Smooth muscle cell (in vitro differentiated cells): ENCODE results near the gene HINFP. TPM values are rescaled to one million over a fixed set of nuclear protein-coding genes. Genes with fewer than 3 reads are reported as not detected.
A peak's percentile ranks its signal among the peaks of the same experiment; 100 is the strongest.

Experiments used
- DNase-seq: peaks from one replicate; lab custom pipeline; 2025; ENCODE audit not compliant: unreplicated experiment; lab: John Stamatoyannopoulos, UW
- H2AFZ ChIP-seq: fragments of 200-600 bp; sonication (generic); 2 replicates; pipeline ENCODE4 v1.6.0; 2016; ENCODE audit warnings: antibody characterized with exemption, low read depth, mild to moderate bottlenecking
- H3F3A ChIP-seq: fragments of 200-600 bp; sonication (generic); 2 replicates; pipeline ENCODE4 v1.6.0; 2017; ENCODE audit warnings: antibody characterized with exemption, low read depth
- H3K27ac ChIP-seq: fragments of 200-600 bp; sonication (generic); 2 replicates; pipeline ENCODE4 v1.5.1; 2016; ENCODE audit warnings: low read depth, mild to moderate bottlenecking
- H3K27me3 ChIP-seq: fragments of 200-600 bp; sonication (generic); 2 replicates; pipeline ENCODE4 v1.6.1; 2016; ENCODE audit warnings: low read depth, mild to moderate bottlenecking
- H3K36me3 ChIP-seq: fragments of 200-600 bp; sonication (generic); 2 replicates; pipeline ENCODE4 v1.5.1; 2016; ENCODE audit warnings: low read depth
- H3K4me1 ChIP-seq: fragments of 200-600 bp; sonication (generic); 2 replicates; pipeline ENCODE4 v1.5.1; 2016; ENCODE audit warnings: low read depth
- H3K4me2 ChIP-seq: fragments of 200-600 bp; sonication (generic); 2 replicates; pipeline ENCODE4 v1.6.0; 2016; ENCODE audit warnings: mild to moderate bottlenecking
- H3K4me3 ChIP-seq: fragments of 200-600 bp; sonication (generic); 2 replicates; pipeline ENCODE4 v1.5.1; 2016; ENCODE audit warnings: mild to moderate bottlenecking
- H3K79me2 ChIP-seq: fragments of 200-600 bp; sonication (generic); 2 replicates; pipeline ENCODE4 v1.6.0; 2016; ENCODE audit warnings: low read depth, mild to moderate bottlenecking
- H3K9ac ChIP-seq: fragments of 200-600 bp; sonication (generic); 2 replicates; pipeline ENCODE4 v1.6.0; 2016; ENCODE audit warnings: low read depth
- H3K9me3 ChIP-seq: fragments of 200-600 bp; sonication (generic); replicated peaks from 2 replicates; pipeline ENCODE4 v1.5.1; 2016; ENCODE audit warnings: low read depth
- H4K20me1 ChIP-seq: fragments of 200-600 bp; sonication (generic); 2 replicates; pipeline ENCODE4 v1.6.0; 2016; ENCODE audit warnings: low read depth
- WGBS: methylation state at CpG from one replicate; pipeline ENCODE4 v1.1.7; 2016; ENCODE audit warnings: low lambda C conversion rate; 5-methylcytosine and 5-hydroxymethylcytosine counted together
- polyA plus RNA-seq: library from polyadenylated mRNA; unstranded; fragments of >200 nt; fragmentation: Nextera tagmentation; extraction: Ambion mirVana; gene quantifications from 2 replicates; pipeline ENCODE4 v1.2.1, GENCODE V29; 2016
- total RNA-seq: library from RNA; depleted of rRNA; stranded (reverse); fragments of >200 nt; gene quantifications from 2 replicates; pipeline ENCODE4 v1.2.3, GENCODE V29; 2014
- TF ChIP-seq, protein P1 (sequence below): fragments of 200-600 bp; sonication (generic); IDR thresholded peaks from 2 replicates; pipeline ENCODE4 v1.5.1; 2017; ENCODE audit warnings: borderline replicate concordance, mild to moderate bottlenecking, antibody characterized with exemption; ENCODE audit not compliant: insufficient read depth, poor library complexity, severe bottlenecking

Gene HINFP
- total and polyA plus RNA-seq, 2 experiments from 2014 or later: 15.6 to 17.3 TPM

DNA sequence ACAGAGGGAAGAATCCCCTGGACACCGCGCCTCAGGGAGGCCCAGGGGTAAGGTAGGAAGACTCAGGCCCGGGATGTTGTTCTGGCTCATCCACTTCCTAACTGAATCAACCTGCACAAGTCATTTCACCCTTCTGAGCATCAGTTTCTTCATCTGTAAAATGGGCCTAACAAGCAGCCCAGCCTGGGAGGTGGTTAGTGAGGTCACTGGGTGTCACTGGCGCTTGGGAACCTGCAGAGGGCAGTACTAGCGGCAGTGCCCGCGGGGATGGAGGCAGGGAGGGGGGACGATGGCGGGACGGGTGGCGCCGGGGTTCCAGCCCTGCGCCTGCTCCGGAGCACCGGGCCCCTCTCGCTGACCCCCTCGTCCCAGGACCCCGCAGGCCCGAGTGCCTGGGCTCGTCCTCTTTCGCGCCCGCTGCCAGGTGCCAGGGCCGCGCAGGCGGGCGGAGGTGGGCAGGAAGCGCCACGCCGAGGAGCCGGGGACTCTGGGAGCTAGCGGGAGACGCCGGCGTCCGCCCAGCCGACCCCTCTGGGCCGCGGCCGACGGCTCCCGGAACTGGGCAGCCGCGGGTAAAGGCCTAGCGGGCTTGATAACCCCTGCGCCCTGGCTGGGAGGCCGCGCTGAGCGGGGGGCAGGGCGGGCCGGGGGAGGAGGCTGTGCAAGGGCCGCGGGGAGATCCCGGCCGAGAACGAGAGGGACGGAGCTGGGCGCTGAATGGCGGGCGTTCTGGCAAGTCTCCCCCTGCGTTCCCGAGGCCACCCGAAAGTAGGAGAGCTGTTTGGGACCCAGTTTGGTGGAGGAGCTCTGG lies 47.3 kb downstream of the HINFP start, which contains the start of gene NLRX1:
TSS of gene NLRX1 (plus strand) at position 255 of the 811 bp plus-strand sequence. CDS start 2,679 bp downstream, outside the sequence.
- DNase-seq: peak; percentile 50
- Histone ChIP-seq H4K20me1 (no peaks in the 10 kb centered on the region), H3K36me3 (no peaks in the 10 kb centered on the region), H3K4me3 (peak within 1 kb of the TSS; percentile 77), H2AFZ (peak within 1 kb of the TSS; percentile 72), H3K27me3 (no peaks in the 10 kb centered on the region), H3K27ac (peak within 1 kb of the TSS; percentile 52), H3K79me2 (no peaks in the 10 kb centered on the region), H3K9me3 (no peaks in the 10 kb centered on the region), H3F3A (no peaks in the 10 kb centered on the region), H3K4me1 (no peaks in the 10 kb centered on the region), H3K4me2 (peak within 1 kb of the TSS; percentile 76), H3K9ac (peak within 1 kb of the TSS; percentile 74)
- 6% methylated on average over 46 of the region's 63 CpGs for WGBS
- TF ChIP-seq, protein P1, sequence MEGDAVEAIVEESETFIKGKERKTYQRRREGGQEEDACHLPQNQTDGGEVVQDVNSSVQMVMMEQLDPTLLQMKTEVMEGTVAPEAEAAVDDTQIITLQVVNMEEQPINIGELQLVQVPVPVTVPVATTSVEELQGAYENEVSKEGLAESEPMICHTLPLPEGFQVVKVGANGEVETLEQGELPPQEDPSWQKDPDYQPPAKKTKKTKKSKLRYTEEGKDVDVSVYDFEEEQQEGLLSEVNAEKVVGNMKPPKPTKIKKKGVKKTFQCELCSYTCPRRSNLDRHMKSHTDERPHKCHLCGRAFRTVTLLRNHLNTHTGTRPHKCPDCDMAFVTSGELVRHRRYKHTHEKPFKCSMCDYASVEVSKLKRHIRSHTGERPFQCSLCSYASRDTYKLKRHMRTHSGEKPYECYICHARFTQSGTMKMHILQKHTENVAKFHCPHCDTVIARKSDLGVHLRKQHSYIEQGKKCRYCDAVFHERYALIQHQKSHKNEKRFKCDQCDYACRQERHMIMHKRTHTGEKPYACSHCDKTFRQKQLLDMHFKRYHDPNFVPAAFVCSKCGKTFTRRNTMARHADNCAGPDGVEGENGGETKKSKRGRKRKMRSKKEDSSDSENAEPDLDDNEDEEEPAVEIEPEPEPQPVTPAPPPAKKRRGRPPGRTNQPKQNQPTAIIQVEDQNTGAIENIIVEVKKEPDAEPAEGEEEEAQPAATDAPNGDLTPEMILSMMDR: peak; percentile 64

GRCh38 chr11:119169282-119169719 lies 47.9 kb downstream of the HINFP start:
- no peaks in the 10 kb centered on the region for H3K36me3 ChIP-seq
- no peaks in the 10 kb centered on the region for H3K27me3 ChIP-seq
- peak overlapping the region; percentile 77 for H3K4me3 ChIP-seq
- 15% methylated on average over 15 of the region's 15 CpGs for WGBS
- peak overlapping the region; percentile 15 for H3K27ac ChIP-seq
- no peaks in the 10 kb centered on the region for H3K9me3 ChIP-seq
- no peak for DNase-seq
- H3F3A ChIP-seq: no peaks in the 10 kb centered on the region
- TF ChIP-seq, protein P1: no peak
- no peaks in the 10 kb centered on the region for H3K4me1 ChIP-seq
- no peaks in the 10 kb centered on the region for H4K20me1 ChIP-seq
- H2AFZ ChIP-seq: peak overlapping the region; percentile 72
- H3K9ac ChIP-seq: peak overlapping the region; percentile 74
- H3K79me2 ChIP-seq: no peaks in the 10 kb centered on the region
- peak overlapping the region; percentile 76 for H3K4me2 ChIP-seq

DNA sequence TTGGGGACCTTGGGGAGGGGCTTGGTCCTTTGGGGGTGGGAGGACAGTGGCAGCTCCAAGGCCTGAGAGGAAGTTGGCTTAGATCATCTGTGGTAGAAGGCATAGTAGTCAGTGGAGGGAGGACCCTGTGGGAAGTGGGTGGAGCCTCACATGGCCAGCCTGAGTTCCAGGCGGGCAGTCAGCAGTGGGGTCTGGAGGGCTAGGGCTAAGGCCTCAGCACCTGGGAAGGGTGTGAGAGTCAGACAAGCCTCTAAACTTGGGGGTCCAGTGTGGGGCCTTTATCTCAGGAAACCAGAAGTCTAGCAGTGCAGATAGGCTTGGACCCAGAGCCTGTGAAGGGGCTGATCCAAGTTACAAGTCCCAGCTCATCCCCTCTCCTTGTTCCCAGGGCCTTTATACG lies 51.1 kb downstream of the HINFP start:
- Histone ChIP-seq H3K36me3 (no peaks in the 10 kb centered on the region), H3F3A (no peaks in the 10 kb centered on the region), H3K27ac (no peak overlapping the region), H3K27me3 (no peaks in the 10 kb centered on the region), H3K79me2 (no peaks in the 10 kb centered on the region), H3K4me1 (no peaks in the 10 kb centered on the region), H4K20me1 (no peaks in the 10 kb centered on the region), H3K4me3 (no peak overlapping the region), H2AFZ (no peak overlapping the region), H3K4me2 (no peak overlapping the region), H3K9ac (no peak overlapping the region), H3K9me3 (no peaks in the 10 kb centered on the region)
- WGBS: 88% methylated on average over 2 of the region's 2 CpGs
- TF ChIP-seq, protein P1: no peak
- no peak for DNase-seq

- whole genome bisulfite sequencing: 97% methylated on average over 21 of the region's 21 CpGs
- Histone ChIP-seq H3K9me3 (no peaks in the 10 kb centered on the region), H3K27me3 (no peaks in the 10 kb centered on the region), H3K27ac (no peak overlapping the region), H2AFZ (no peak overlapping the region), H3K4me3 (no peak overlapping the region), H3K4me2 (no peak overlapping the region), H3K9ac (no peak overlapping the region), H4K20me1 (no peaks in the 10 kb centered on the region), H3K36me3 (no peaks in the 10 kb centered on the region), H3F3A (no peaks in the 10 kb centered on the region), H3K4me1 (no peaks in the 10 kb centered on the region), H3K79me2 (no peaks in the 10 kb centered on the region)
- no peak for DNase-seq
- TF ChIP-seq, protein P1: no peak
Measured at GRCh38 chr11:119173453-119173852, 52.1 kb downstream of the HINFP start.
